ENCODE measurements around the gene KIF5A.
"Not testable (repeated sequence)": the region's sequence is repeated elsewhere in the genome, so short reads cannot be mapped to it uniquely, and the experiment has no call there.

KIF5A gene

DNA sequence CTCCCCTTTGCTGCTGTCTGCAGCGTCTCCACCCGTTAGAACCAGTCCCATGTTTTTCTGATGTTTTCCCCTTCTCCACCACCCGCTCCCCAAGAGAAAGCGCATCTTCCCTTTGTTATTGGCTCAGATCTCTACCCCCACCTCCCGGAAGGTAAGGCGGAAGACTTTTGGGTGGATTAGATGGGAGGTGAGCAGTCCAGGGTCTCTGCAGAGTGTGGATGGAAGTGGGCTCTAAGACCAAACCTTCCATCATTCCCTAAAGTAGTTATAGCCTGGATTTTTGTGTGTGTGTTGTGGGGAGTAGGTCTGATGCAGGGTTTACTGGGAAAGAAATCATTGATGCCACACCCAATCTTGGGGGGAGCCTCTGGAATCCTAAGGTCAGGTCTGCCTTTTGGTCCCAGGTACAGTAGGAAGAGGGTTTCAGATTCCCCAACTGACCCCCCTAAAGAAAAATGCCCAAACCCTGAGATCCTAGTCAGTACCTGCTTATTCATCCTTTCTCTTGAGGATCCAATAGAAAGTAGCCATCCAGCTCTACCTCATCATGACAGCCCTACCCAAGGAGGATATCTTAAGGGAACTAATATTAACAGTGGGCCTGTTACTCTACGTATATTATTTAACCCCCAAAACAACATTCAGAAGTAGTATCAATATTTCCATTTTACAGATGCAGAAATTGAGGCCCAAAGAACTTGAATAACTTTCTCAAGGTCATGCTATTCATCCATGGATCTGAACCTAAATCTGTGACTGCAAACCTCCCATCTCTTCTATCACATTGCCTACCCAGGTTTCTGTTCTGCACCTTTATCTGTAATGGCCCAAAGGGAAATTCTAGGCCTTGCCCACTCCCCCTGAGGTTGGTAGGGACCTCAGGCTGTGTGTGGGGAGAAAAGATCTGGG lies 1.1 kb downstream of the KIF5A start:
- Histone ChIP-seq H3K4me3 (ENCODE audit: low read length) (peak overlapping the region; percentile 91), H3K27me3 (ENCODE audit: insufficient read depth, low read length) (peaks cover 25% of the 10 kb centered on the region; the same call in 1 of the 2 replicates), H3K27ac (ENCODE audit: low read depth, low read length) (no peak overlapping the region), H3K4me1 (ENCODE audit: insufficient read depth, low read length) (peaks cover 36% of the 10 kb centered on the region), H3K9me3 (ENCODE audit: insufficient read depth, low read depth, low read length) (no peaks in the 10 kb centered on the region), H3K36me3 (ENCODE audit: insufficient read depth, low read length) (no peaks in the 10 kb centered on the region), H3K9ac (ENCODE audit: low read depth, low read length) (peak overlapping the region; percentile 24; the same call in 1 of the 2 replicates)
- WGBS = 36% methylated on average over 6 of the region's 7 CpGs

DNA sequence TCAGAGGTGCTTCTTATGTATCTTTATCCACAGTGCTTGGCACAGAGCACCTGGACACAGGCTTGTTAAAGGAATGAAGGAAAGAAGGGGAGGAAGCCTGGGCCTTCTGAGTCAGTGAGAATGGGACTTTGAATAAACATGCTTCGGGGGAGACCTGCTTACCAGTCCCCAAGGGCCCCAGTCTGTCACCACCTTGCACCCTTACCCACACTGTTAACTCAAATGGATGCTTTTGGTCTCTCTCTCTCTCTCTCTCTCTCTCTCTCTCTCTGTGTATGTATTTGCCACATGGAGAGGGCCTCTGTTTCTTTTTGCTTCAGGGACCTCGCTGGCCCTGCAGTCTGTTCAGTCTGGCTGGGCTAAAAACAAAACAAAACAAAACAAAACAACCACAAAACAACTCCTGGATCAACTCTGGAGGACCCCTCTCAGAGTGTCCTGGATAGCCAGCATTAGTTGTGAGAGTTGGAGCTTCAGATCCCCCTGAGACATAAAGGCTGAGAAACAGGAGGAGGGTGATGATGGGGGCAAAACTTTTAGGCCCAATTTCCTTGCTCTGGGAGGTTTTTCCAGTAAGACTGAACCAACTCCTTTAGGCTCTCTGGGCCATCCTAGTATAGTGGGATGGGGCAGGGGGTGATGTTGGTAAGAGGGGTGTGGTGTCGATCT lies 1.9 kb downstream of the KIF5A start:
- peaks cover 31% of the 10 kb centered on the region for H3K4me1 ChIP-seq (ENCODE audit: insufficient read depth, low read length)
- H3K27ac ChIP-seq (ENCODE audit: low read depth, low read length) = no peak overlapping the region
- no peak overlapping the region for H3K4me3 ChIP-seq (ENCODE audit: low read length)
- 80% methylated on average over 3 of the region's 3 CpGs for WGBS
- 0 out of 2 replicates have a peak, but pooled peaks cover under 1% of the 10 kb centered on the region for H3K36me3 ChIP-seq (ENCODE audit: insufficient read depth, low read length)
- peaks cover 25% of the 10 kb centered on the region; the same call in 1 of the 2 replicates for H3K27me3 ChIP-seq (ENCODE audit: insufficient read depth, low read length)
- no peak overlapping the region for H3K9ac ChIP-seq (ENCODE audit: low read depth, low read length)
- no peaks in the 10 kb centered on the region for H3K9me3 ChIP-seq (ENCODE audit: insufficient read depth, low read depth, low read length)

DNA sequence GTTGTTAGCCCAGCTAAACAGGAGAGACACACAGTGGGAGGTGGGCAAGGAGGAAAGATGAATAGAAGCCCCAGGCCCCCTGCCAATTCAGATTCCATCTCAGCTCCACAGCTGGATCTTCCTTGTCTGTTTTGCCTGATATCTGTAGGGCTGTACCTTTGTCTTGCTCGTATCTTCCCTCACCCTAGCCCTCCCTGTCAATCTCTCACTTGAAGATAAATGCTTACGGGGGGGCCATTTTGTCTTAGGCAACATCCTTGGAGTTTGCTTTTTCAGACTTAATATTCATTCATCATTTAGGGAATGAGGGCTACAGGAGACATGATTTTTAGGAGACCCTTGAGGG lies 2.4 kb downstream of the KIF5A start:
- Histone ChIP-seq H3K27me3 (ENCODE audit: insufficient read depth, low read length) (peaks cover 25% of the 10 kb centered on the region; the same call in 1 of the 2 replicates), H3K27ac (ENCODE audit: low read depth, low read length) (no peak overlapping the region), H3K4me3 (ENCODE audit: low read length) (no peak overlapping the region), H3K9me3 (ENCODE audit: insufficient read depth, low read depth, low read length) (no peaks in the 10 kb centered on the region), H3K4me1 (ENCODE audit: insufficient read depth, low read length) (peaks cover 31% of the 10 kb centered on the region), H3K9ac (ENCODE audit: low read depth, low read length) (no peak overlapping the region), H3K36me3 (ENCODE audit: insufficient read depth, low read length) (0 out of 2 replicates have a peak, but pooled peaks cover 2% of the 10 kb centered on the region)
- WGBS = 75% methylated on average over 2 of the region's 2 CpGs

DNA sequence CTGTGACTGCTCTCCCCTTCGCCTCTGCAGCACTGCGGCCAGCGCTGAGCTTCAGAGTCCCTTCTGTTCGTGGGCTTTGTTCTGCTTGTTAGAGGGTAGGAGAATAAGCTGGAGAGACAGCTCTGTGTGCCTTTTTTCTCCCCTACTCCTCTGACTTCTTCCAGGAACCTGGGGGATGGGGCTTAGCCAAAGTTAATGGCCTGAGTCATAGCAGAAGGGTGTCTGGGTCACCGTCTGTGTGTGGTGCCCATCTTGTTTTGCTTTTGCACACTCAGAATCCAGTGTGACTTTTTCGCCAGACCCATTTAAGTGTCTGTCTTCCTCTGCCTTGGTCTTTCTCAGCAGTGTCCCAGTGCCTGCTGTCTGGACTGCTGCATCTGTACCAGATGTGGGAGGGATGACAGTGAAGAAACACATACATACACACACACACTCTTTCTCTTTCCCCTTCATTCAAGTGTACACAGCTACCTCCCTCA lies 3.0 kb downstream of the KIF5A start:
- Histone ChIP-seq H3K4me3 (ENCODE audit: low read length) (no peak overlapping the region), H3K27ac (ENCODE audit: low read depth, low read length) (no peak overlapping the region), H3K36me3 (ENCODE audit: insufficient read depth, low read length) (0 out of 2 replicates have a peak, but pooled peaks cover 2% of the 10 kb centered on the region), H3K9me3 (ENCODE audit: insufficient read depth, low read depth, low read length) (no peaks in the 10 kb centered on the region), H3K4me1 (ENCODE audit: insufficient read depth, low read length) (peaks cover 29% of the 10 kb centered on the region), H3K9ac (ENCODE audit: low read depth, low read length) (no peak overlapping the region), H3K27me3 (ENCODE audit: insufficient read depth, low read length) (peaks cover 22% of the 10 kb centered on the region; the same call in 1 of the 2 replicates)
- WGBS = 61% methylated on average over 4 of the region's 6 CpGs

DNA sequence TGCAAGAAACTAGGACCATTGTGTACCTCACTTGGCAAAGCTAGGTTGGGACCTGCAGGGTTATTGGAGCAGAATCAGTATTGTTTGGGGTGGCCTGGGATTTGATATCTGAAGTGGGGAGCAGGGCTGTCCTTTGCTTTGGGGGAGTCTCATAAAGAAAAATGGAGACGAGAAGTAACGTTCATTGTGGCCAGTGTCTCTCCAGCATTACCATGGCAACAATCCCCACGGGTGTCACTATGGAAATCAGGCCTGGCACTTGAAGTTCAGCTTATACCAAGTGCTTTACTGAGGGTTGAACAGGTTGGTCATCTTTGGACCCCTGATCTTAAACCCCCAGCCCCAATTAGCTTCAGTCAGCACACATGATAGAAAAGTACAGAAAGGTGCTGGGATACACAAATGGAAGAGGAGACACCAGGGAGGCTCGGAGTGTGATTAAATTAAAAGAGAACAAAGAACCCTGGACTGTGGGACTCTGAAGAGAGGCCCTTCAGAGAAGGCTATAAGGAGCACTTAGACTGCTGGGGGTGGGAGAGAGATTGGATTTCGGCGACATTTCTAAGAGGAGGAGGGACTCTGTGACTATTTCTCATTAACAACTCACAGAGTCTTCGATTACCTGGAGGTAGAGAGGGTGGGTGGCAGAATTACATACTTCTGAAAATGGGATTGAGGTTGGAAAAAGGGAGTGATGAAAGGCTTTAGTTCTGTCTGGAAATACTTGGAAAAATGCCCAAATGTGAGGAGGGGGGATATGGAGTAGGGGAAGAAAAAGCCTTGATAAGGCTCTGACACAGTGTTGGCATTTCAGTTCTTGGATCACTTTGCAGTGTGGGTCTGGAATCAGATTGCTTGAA lies 3.7 kb downstream of the KIF5A start:
- H3K4me1 ChIP-seq (ENCODE audit: insufficient read depth, low read length) = peaks cover 29% of the 10 kb centered on the region
- peaks cover 15% of the 10 kb centered on the region; the same call in 1 of the 2 replicates for H3K27me3 ChIP-seq (ENCODE audit: insufficient read depth, low read length)
- H3K36me3 ChIP-seq (ENCODE audit: insufficient read depth, low read length) = 0 out of 2 replicates have a peak, but pooled peaks cover 2% of the 10 kb centered on the region
- H3K9ac ChIP-seq (ENCODE audit: low read depth, low read length) = no peak overlapping the region
- H3K9me3 ChIP-seq (ENCODE audit: insufficient read depth, low read depth, low read length) = no peaks in the 10 kb centered on the region
- no peak overlapping the region for H3K4me3 ChIP-seq (ENCODE audit: low read length)
- H3K27ac ChIP-seq (ENCODE audit: low read depth, low read length) = no peak overlapping the region
- 86% methylated on average over 7 of the region's 7 CpGs for WGBS

DNA sequence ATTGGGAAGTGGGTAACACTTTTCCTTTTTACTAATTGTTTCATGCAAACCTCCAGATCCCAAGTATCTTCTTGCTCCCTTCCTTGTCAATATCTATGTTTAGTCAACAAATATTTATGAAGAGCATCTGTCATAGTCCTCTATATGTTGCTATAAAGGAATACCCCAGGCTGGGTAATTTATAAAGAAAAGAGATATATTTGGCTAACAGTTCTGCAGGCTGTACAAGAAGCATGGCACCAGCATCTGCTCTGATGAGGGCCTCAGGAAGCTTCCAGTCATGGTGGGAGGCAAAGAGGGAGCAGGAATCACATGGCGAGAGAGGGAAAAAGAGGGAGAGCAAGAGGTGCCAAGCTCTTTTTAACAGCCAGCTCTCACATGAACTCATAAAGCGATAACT lies 4.6 kb downstream of the KIF5A start:
- H3K4me3 ChIP-seq (ENCODE audit: low read length) = no peak overlapping the region
- H3K4me1 ChIP-seq (ENCODE audit: insufficient read depth, low read length) = peaks cover 23% of the 10 kb centered on the region
- WGBS = 96% methylated on average over 2 of the region's 2 CpGs
- 0 out of 2 replicates have a peak, but pooled peaks cover 2% of the 10 kb centered on the region for H3K36me3 ChIP-seq (ENCODE audit: insufficient read depth, low read length)
- H3K9ac ChIP-seq (ENCODE audit: low read depth, low read length) = no peak overlapping the region
- H3K9me3 ChIP-seq (ENCODE audit: insufficient read depth, low read depth, low read length) = no peaks in the 10 kb centered on the region
- no peak overlapping the region for H3K27ac ChIP-seq (ENCODE audit: low read depth, low read length)
- peaks cover 7% of the 10 kb centered on the region; the same call in 1 of the 2 replicates for H3K27me3 ChIP-seq (ENCODE audit: insufficient read depth, low read length)

DNA sequence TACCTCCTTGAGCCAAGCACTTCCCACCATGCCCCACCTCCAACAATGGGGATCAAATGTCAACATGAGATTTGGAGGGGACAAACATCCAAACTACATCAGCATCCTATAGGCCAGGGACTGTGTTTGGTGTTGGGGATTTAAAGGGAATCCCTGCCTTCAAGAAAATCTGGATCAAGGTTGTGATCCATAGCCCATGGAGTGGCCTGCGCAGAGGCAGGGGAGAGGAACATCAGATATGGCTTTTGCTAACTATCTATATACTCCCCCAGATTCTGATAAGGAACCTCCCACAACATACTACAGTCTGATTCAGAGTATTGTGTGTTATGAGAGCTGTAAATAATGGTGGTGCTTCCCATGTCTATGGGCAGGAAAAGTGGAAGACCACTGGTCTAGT lies 5.1 kb downstream of the KIF5A start:
- 0 out of 2 replicates have a peak, but pooled peaks cover 2% of the 10 kb centered on the region for H3K36me3 ChIP-seq (ENCODE audit: insufficient read depth, low read length)
- no peak overlapping the region for H3K27ac ChIP-seq (ENCODE audit: low read depth, low read length)
- H3K4me1 ChIP-seq (ENCODE audit: insufficient read depth, low read length) = peaks cover 21% of the 10 kb centered on the region
- no peak overlapping the region for H3K9ac ChIP-seq (ENCODE audit: low read depth, low read length)
- no peak overlapping the region for H3K4me3 ChIP-seq (ENCODE audit: low read length)
- 100% methylated on average over 1 of the region's 1 CpG for WGBS
- H3K9me3 ChIP-seq (ENCODE audit: insufficient read depth, low read depth, low read length) = no peaks in the 10 kb centered on the region
- H3K27me3 ChIP-seq (ENCODE audit: insufficient read depth, low read length) = peaks cover 6% of the 10 kb centered on the region; the same call in 1 of the 2 replicates

DNA sequence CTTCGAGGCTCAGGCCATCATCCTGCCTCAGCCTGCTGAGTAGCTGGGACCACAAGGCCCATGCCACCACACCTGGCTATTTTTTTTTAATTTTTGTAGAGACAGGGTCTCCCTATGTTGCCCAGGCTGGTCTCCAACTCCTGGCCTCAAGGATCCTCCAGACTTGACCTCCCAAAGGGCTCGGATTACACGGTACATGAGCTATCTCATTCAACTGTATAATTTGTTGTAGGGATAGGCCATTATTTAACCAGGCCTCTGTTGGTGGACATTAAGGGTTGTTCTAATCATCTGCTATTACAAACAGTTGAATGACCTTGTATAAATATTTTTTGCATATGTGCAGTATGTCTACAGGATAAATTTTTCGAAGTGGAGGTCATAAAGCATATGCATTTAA lies 9.0 kb downstream of the KIF5A start:
- Histone ChIP-seq H3K4me3 (ENCODE audit: low read length) (no peak overlapping the region), H3K36me3 (ENCODE audit: insufficient read depth, low read length) (peaks cover 8% of the 10 kb centered on the region; the same call in 1 of the 2 replicates), H3K9ac (ENCODE audit: low read depth, low read length) (no peak overlapping the region), H3K27me3 (ENCODE audit: insufficient read depth, low read length) (no peaks in the 10 kb centered on the region), H3K9me3 (ENCODE audit: insufficient read depth, low read depth, low read length) (no peaks in the 10 kb centered on the region), H3K27ac (ENCODE audit: low read depth, low read length) (no peak overlapping the region), H3K4me1 (ENCODE audit: insufficient read depth, low read length) (no peaks in the 10 kb centered on the region)
- whole genome bisulfite sequencing = 89% methylated on average over 4 of the region's 4 CpGs

DNA sequence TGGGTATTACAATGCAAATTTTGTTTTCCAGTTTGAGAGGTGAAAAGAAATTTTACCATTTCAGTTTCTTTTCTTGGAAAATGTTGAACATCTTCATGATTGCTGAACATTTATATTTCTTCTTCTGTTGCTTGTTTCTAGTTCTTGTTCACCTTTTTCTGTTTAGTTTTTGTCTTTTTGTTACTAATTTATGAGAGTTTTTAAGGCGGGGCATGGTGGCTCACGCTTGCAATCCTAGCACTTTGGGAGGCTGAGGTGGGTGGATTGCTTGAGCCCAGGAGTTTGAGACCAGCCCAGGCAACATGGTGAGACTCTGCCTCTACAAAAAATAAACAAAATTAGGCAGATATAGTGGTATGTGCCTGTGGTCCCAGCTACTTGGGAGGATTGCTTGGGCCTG lies 10.7 kb downstream of the KIF5A start:
- WGBS = 97% methylated on average over 2 of the region's 2 CpGs
- H3K36me3 ChIP-seq (ENCODE audit: insufficient read depth, low read length) = peaks cover 16% of the 10 kb centered on the region; the same call in 1 of the 2 replicates
- H3K9ac ChIP-seq (ENCODE audit: low read depth, low read length) = no peak overlapping the region
- no peaks in the 10 kb centered on the region for H3K27me3 ChIP-seq (ENCODE audit: insufficient read depth, low read length)
- H3K4me3 ChIP-seq (ENCODE audit: low read length) = no peak overlapping the region
- H3K9me3 ChIP-seq (ENCODE audit: insufficient read depth, low read depth, low read length) = no peaks in the 10 kb centered on the region
- H3K4me1 ChIP-seq (ENCODE audit: insufficient read depth, low read length) = no peaks in the 10 kb centered on the region
- no peak overlapping the region for H3K27ac ChIP-seq (ENCODE audit: low read depth, low read length)

DNA sequence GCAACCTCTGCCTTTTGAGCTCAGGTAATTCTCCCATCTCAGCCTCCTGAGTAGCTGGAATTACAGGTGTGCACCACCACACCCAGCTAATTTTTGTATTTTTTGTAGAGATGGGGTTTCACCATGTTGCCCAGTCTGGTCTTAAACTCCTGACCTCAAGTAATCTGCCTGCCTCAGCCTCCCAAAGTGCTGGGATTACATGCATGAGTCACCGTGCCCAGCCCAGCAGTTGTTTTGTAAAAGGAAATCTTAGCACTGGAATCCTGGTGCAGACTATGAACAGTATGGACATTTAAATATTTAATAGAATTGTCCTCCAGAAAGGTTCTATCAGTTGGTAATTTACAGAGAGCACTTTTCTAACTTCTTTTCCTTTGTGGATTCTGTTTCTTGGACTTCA lies 11.3 kb downstream of the KIF5A start:
- not testable (repeated sequence) for H3K27me3 ChIP-seq (ENCODE audit: insufficient read depth, low read length); H3K4me1 ChIP-seq (ENCODE audit: insufficient read depth, low read length); H3K9me3 ChIP-seq (ENCODE audit: insufficient read depth, low read depth, low read length); H3K27ac ChIP-seq (ENCODE audit: low read depth, low read length); H3K4me3 ChIP-seq (ENCODE audit: low read length); H3K9ac ChIP-seq (ENCODE audit: low read depth, low read length)
- 75% methylated on average over 1 of the region's 1 CpG for whole genome bisulfite sequencing
- H3K36me3 ChIP-seq (ENCODE audit: insufficient read depth, low read length) = peaks cover 16% of the 10 kb centered on the region; the same call in 1 of the 2 replicates
